HEK293 (cell line): Measurements from ENCODE around the gene HPS6.
"Not testable (repeated sequence)": the region's sequence is repeated elsewhere in the genome, so short reads cannot be mapped to it uniquely, and the experiment has no call there.

Source experiments
- CTCF ChIA-PET: fragments of 350-600 bp; formaldehyde crosslinking; extraction: SDS; loops from one replicate; lab custom pipeline; 2021; ENCODE audit warnings: antibody characterized with exemption; lab: Yijun Ruan, JAX
- POLR2A ChIA-PET: fragments of 300-600 bp; formaldehyde crosslinking; extraction: SDS; loops from one replicate; lab custom pipeline; 2020; ENCODE audit warnings: antibody characterized with exemption, inconsistent platforms; lab: Yijun Ruan, JAX
- H3K27ac ChIP-seq: fragments of 200-500 bp; sonication (Bioruptor generic); 2 replicates; pipeline ENCODE4 v1.5.1; 2014; ENCODE audit warnings: low read depth, low read length, control low read depth, inconsistent platforms; ENCODE audit errors: extremely low read depth
- H3K36me3 ChIP-seq, 2 experiments: fragments of 200-500 bp in 1 of 2; sonication (Bioruptor generic) in 1 of 2; 1 replicate in 1 of 2; 2 replicates in 1 of 2; pipeline ENCODE4 v1.5.1; 2014 to 2017; ENCODE audit warnings: inconsistent platforms in 2 of 2, low read length in 2 of 2; ENCODE audit not compliant: control insufficient read depth in 2 of 2, insufficient read depth in 1 of 2
- H3K4me1 ChIP-seq: fragments of 200-500 bp; sonication (Bioruptor generic); 2 replicates; pipeline ENCODE4 v1.5.1; 2014; ENCODE audit warnings: mild to moderate bottlenecking, low read length, inconsistent platforms; ENCODE audit not compliant: control insufficient read depth, insufficient read depth
- H3K4me3 ChIP-seq: 2 replicates; pipeline ENCODE4 v1.5.1; 2011; ENCODE audit warnings: low read depth, mild to moderate bottlenecking, control low read depth, low read length, moderate library complexity
- H3K9me3 ChIP-seq: fragments of 200-500 bp; sonication (Bioruptor generic); 2 replicates; pipeline ENCODE4 v1.5.1; 2014; ENCODE audit warnings: low read depth, low read length, inconsistent platforms; ENCODE audit not compliant: control insufficient read depth, insufficient read depth
- MZF1 ChIP-seq: fragments of 450-650 bp; formaldehyde crosslinking; IDR thresholded peaks from 2 replicates; pipeline ENCODE4 v1.5.1; 2017; ENCODE audit warnings: missing biosample characterization, missing genetic modification characterization, borderline replicate concordance
- WT1 ChIP-seq: fragments of 450-650 bp; formaldehyde crosslinking; IDR thresholded peaks from 2 replicates; pipeline ENCODE4 v1.5.1; 2016; ENCODE audit warnings: missing biosample characterization, missing genetic modification characterization
- YY1 ChIP-seq: fragments of 450-650 bp; formaldehyde crosslinking; IDR thresholded peaks from 2 replicates; pipeline ENCODE4 v1.5.1; 2018; ENCODE audit warnings: missing biosample characterization, missing genetic modification characterization
- ZBTB1 ChIP-seq: fragments of 450-650 bp; formaldehyde crosslinking; IDR thresholded peaks from 2 replicates; pipeline ENCODE4 v1.5.1; 2016; ENCODE audit warnings: missing biosample characterization, missing genetic modification characterization
- ZBTB17 ChIP-seq: fragments of 450-650 bp; formaldehyde crosslinking; IDR thresholded peaks from 2 replicates; pipeline ENCODE4 v1.5.1; 2016; ENCODE audit warnings: missing biosample characterization, missing genetic modification characterization
- ZBTB49 ChIP-seq: fragments of 450-650 bp; formaldehyde crosslinking; IDR thresholded peaks from 2 replicates; pipeline ENCODE4 v1.5.1; 2016; ENCODE audit warnings: missing biosample characterization, missing genetic modification characterization, low read depth
- ZBTB8A ChIP-seq: fragments of 450-650 bp; formaldehyde crosslinking; IDR thresholded peaks from 2 replicates; pipeline ENCODE4 v1.5.1; 2016; ENCODE audit warnings: missing biosample characterization, missing genetic modification characterization
- ZNF112 ChIP-seq: fragments of 450-650 bp; formaldehyde crosslinking; IDR thresholded peaks from 2 replicates; pipeline ENCODE4 v1.5.0; 2017; ENCODE audit warnings: missing biosample characterization, missing genetic modification characterization
- ZNF350 ChIP-seq: fragments of 450-650 bp; formaldehyde crosslinking; IDR thresholded peaks from 2 replicates; pipeline ENCODE4 v1.5.0; 2017; ENCODE audit warnings: missing biosample characterization, mild to moderate bottlenecking, missing genetic modification characterization
- ZNF48 ChIP-seq: fragments of 450-650 bp; formaldehyde crosslinking; IDR thresholded peaks from 2 replicates; pipeline ENCODE4 v1.5.1; 2016; ENCODE audit warnings: missing biosample characterization, missing genetic modification characterization
- ZNF488 ChIP-seq: fragments of 450-650 bp; formaldehyde crosslinking; IDR thresholded peaks from 2 replicates; pipeline ENCODE4 v1.5.1; 2016; ENCODE audit warnings: missing biosample characterization, missing genetic modification characterization
- ZNF571 ChIP-seq: fragments of 450-650 bp; formaldehyde crosslinking; IDR thresholded peaks from 2 replicates; pipeline ENCODE4 v1.5.0; 2017; ENCODE audit warnings: missing biosample characterization, missing genetic modification characterization
- ZNF670 ChIP-seq: fragments of 450-650 bp; formaldehyde crosslinking; IDR thresholded peaks from 2 replicates; pipeline ENCODE4 v1.5.1; 2016; ENCODE audit warnings: missing biosample characterization, missing genetic modification characterization, low read depth
- ZSCAN30 ChIP-seq: fragments of 450-650 bp; IDR thresholded peaks from 2 replicates; pipeline ENCODE4 v1.5.1; 2018; ENCODE audit warnings: missing biosample characterization, mild to moderate bottlenecking, missing genetic modification characterization, moderate library complexity
- TF ChIP-seq, protein P1 (sequence below): fragments of 450-650 bp; formaldehyde crosslinking; IDR thresholded peaks from 2 replicates; pipeline ENCODE4 v1.5.1; 2016; ENCODE audit warnings: missing biosample characterization, missing genetic modification characterization
- TF ChIP-seq, protein P2 (sequence below): fragments of 450-650 bp; formaldehyde crosslinking; conservative IDR thresholded peaks from 2 replicates; pipeline ENCODE4 v1.5.1; 2016; ENCODE audit warnings: low read depth, missing biosample characterization, missing genetic modification characterization

The HPS6 gene

DNA sequence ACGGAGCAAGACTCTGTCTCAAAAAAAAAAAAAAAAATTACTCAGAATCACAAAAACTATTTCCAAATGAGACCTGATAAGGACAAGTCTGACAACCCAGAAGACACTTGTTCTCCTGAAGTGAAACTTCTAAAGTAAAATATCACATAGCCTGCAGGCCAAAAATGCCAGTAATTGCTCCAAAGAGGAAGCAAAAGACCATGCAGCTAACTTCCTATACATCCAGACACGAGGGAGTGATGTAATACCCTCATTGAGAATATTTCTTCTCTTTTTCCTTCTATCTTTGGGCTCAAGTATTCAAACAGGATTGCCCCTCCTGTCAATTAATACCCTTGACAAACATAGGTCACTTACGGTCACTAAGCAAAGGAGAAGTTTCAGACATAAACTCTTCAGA, 40.4 kb upstream of the HPS6 start (continued):
- TF ChIP-seq WT1 (no peak), MZF1 (tag by site-specific recombination) (no peak), YY1 (no peak)

GRCh38 chr10:102027261-102027660, 37.9 kb upstream of the HPS6 start:
- ChIA-PET CTCF (interaction anchor here (0.6 to 2.7 kb wide), 7 partner anchors 11 to 138 kb away, joined by 3 to 11 read pairs (median 4); no protein-coding TSS in a partner anchor), POLR2A (interaction anchor here (0.6 kb wide), 1 partner anchor 179 kb away, joined by 3 read pairs; no protein-coding TSS in a partner anchor)
- H3K4me3 ChIP-seq, result no peak overlapping the region

DNA sequence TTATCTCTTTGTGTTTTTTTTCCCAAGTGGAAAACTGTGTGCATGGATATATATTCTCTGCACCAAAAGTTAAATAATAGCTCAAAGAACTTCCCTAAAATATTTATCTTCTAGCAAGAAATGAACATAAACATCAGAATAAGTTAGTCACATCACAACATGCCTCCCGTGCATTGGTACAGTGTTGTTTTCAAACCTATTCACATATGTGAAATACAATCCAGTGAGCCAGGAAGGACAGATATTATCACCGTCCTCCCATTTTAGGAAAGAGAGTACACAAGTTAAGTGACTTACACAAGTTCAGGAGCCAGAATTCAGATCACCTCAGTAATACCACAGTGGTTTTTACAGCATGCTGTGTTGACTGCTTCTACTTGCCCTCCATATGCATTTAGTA, 31.4 kb upstream of the HPS6 start:
- Histone ChIP-seq H3K4me1 (no peaks in the 10 kb centered on the region), H3K4me3 (no peak overlapping the region), H3K27ac (no peak overlapping the region), H3K36me3 (peaks cover 35 to 49% of the 10 kb centered on the region in 2 experiments), H3K9me3 (no peaks in the 10 kb centered on the region)
- ChIA-PET CTCF (interaction anchor here (0.7 to 1.0 kb wide), 2 partner anchors 23 to 39 kb away, joined by 3 read pairs; no protein-coding TSS in a partner anchor), POLR2A (interaction anchor here (0.6 kb wide), 1 partner anchor 26 kb away, joined by 4 read pairs; no protein-coding TSS in a partner anchor)
- TF ChIP-seq, protein P1, sequence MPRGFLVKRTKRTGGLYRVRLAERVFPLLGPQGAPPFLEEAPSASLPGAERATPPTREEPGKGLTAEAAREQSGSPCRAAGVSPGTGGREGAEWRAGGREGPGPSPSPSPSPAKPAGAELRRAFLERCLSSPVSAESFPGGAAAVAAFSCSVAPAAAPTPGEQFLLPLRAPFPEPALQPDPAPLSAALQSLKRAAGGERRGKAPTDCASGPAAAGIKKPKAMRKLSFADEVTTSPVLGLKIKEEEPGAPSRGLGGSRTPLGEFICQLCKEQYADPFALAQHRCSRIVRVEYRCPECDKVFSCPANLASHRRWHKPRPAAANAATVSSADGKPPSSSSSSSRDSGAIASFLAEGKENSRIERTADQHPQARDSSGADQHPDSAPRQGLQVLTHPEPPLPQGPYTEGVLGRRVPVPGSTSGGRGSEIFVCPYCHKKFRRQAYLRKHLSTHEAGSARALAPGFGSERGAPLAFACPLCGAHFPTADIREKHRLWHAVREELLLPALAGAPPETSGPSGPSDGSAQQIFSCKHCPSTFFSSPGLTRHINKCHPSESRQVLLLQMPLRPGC (tag by site-specific recombination), result no peak
- no peak for TF ChIP-seq ZSCAN30 (tag by site-specific recombination)

More at GRCh38 chr10:102027261-102027660, 37.9 kb upstream of the HPS6 start:
- Histone ChIP-seq H3K4me1 (no peaks in the 10 kb centered on the region), H3K9me3 (no peaks in the 10 kb centered on the region), H3K36me3 (peaks cover 63 to 76% of the 10 kb centered on the region in 2 experiments), H3K27ac (no peak overlapping the region)
- TF ChIP-seq ZNF571 (tag by site-specific recombination) (no peak), ZNF350 (tag by site-specific recombination) (no peak)

DNA sequence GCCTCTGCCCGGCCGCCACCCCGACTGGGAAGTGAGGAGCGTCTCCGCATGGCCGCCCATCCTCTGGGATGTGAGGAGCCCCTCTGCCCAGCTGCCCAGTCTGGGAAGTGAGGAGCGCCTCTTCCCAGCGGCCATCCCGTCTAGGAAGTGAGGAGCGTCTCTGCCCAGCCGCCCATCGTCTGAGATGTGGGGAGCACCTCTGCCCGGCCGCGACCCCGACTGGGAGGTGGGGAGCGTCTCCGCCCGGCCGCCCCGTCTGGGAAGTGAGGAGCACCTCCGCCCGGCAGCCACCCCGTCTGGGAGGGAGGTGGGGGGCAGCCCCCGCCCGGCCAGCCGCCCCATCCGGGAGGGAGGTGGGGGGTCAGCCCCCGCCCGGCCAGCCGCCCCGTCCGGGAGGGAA, 29.3 kb upstream of the HPS6 start:
- H3K27ac ChIP-seq, H3K4me1 ChIP-seq, H3K9me3 ChIP-seq, H3K4me3 ChIP-seq: not testable (repeated sequence)
- peaks cover 30 to 42% of the 10 kb centered on the region in 2 experiments for H3K36me3 ChIP-seq
- ChIA-PET POLR2A (interaction anchor here (0.6 kb wide), 1 partner anchor 19 kb away, joined by 5 read pairs; no protein-coding TSS in a partner anchor), CTCF (interaction anchor here (0.6 kb wide), 1 partner anchor 28 kb away, joined by 3 read pairs; no protein-coding TSS in a partner anchor)

- Histone ChIP-seq H3K4me3 (no peak overlapping the region), H3K36me3 (peaks cover 12 to 21% of the 10 kb centered on the region in 2 experiments; a peak in 2 of 3 replicates), H3K4me1 (peaks cover 7% of the 10 kb centered on the region), H3K27ac (no peak overlapping the region), H3K9me3 (no peaks in the 10 kb centered on the region)
- ChIA-PET CTCF (interaction anchor here (1.2 kb wide), 1 partner anchor 28 kb away, joined by 3 read pairs; no protein-coding TSS in a partner anchor), POLR2A (no interaction called here)
- TF ChIP-seq ZNF488 (tag by site-specific recombination), result no peak
- TF ChIP-seq ZBTB8A (tag by site-specific recombination), result no peak
- no peak for TF ChIP-seq ZNF670
- no peak for TF ChIP-seq ZBTB49
- no peak for TF ChIP-seq ZBTB17
- TF ChIP-seq, protein P2, sequence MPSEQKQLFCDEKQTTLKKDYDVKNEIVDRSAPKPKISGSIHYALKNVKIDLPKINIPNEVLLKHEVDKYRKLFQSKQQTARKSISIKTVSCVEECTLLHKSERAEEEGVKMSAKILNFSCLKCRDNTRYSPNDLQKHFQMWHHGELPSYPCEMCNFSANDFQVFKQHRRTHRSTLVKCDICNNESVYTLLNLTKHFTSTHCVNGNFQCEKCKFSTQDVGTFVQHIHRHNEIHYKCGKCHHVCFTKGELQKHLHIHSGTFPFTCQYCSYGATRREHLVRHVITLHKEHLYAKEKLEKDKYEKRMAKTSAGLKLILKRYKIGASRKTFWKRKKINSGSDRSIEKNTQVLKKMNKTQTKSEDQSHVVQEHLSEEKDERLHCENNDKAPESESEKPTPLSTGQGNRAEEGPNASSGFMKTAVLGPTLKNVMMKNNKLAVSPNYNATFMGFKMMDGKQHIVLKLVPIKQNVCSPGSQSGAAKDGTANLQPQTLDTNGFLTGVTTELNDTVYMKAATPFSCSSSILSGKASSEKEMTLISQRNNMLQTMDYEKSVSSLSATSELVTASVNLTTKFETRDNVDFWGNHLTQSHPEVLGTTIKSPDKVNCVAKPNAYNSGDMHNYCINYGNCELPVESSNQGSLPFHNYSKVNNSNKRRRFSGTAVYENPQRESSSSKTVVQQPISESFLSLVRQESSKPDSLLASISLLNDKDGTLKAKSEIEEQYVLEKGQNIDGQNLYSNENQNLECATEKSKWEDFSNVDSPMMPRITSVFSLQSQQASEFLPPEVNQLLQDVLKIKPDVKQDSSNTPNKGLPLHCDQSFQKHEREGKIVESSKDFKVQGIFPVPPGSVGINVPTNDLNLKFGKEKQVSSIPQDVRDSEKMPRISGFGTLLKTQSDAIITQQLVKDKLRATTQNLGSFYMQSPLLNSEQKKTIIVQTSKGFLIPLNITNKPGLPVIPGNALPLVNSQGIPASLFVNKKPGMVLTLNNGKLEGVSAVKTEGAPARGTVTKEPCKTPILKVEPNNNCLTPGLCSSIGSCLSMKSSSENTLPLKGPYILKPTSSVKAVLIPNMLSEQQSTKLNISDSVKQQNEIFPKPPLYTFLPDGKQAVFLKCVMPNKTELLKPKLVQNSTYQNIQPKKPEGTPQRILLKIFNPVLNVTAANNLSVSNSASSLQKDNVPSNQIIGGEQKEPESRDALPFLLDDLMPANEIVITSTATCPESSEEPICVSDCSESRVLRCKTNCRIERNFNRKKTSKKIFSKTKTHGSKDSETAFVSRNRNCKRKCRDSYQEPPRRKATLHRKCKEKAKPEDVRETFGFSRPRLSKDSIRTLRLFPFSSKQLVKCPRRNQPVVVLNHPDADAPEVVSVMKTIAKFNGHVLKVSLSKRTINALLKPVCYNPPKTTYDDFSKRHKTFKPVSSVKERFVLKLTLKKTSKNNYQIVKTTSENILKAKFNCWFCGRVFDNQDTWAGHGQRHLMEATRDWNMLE, result no peak
- TF ChIP-seq ZBTB1 (tag by site-specific recombination), result no peak
- TF ChIP-seq ZNF112 (tag by site-specific recombination), result no peak
- no peak for TF ChIP-seq ZNF48
Measured at GRCh38 chr10:102038410-102038809, 26.7 kb upstream of the HPS6 start.
